GM23248 (cell line): ENCODE measurements around the gene C12orf54. TPM values are rescaled to one million over a fixed set of nuclear protein-coding genes. Genes with fewer than 3 reads are reported as not detected.
"Not testable (repeated sequence)": the region's sequence is repeated elsewhere in the genome, so short reads cannot be mapped to it uniquely, and the experiment has no call there.

ENCODE experiments used
- DNase-seq: peaks from one replicate; pipeline ENCODE4 v3.0.0-alpha.2; 2015
- H2AFZ ChIP-seq: fragments of 200-600 bp; sonication (generic); 2 replicates; pipeline ENCODE4 v1.6.1; 2016; ENCODE audit warnings: antibody characterized with exemption
- H3F3A ChIP-seq: fragments of 200-600 bp; sonication (generic); 2 replicates; pipeline ENCODE4 v1.6.1; 2016; ENCODE audit warnings: mild to moderate bottlenecking, antibody characterized with exemption, mixed run types; ENCODE audit not compliant: insufficient read depth
- H3K27ac ChIP-seq: fragments of 200-600 bp; sonication (generic); 2 replicates; pipeline ENCODE4 v1.5.1; 2016; ENCODE audit warnings: mild to moderate bottlenecking
- H3K27me3 ChIP-seq: fragments of 200-600 bp; sonication (generic); replicated peaks from 2 replicates; pipeline ENCODE4 v1.6.1; 2016; ENCODE audit warnings: mild to moderate bottlenecking; ENCODE audit not compliant: insufficient read depth
- H3K36me3 ChIP-seq: fragments of 200-600 bp; sonication (generic); 2 replicates; pipeline ENCODE4 v1.6.1; 2016; ENCODE audit warnings: low read depth, mild to moderate bottlenecking
- H3K4me1 ChIP-seq: fragments of 200-600 bp; sonication (generic); 2 replicates; pipeline ENCODE4 v1.6.1; 2016; ENCODE audit warnings: mild to moderate bottlenecking; ENCODE audit not compliant: insufficient read depth
- H3K4me2 ChIP-seq: fragments of 200-600 bp; sonication (generic); one replicate; pipeline ENCODE4 v1.6.1; 2016; ENCODE audit warnings: mild to moderate bottlenecking; ENCODE audit not compliant: unreplicated experiment
- H3K4me3 ChIP-seq: fragments of 200-600 bp; sonication (generic); 2 replicates; pipeline ENCODE4 v1.5.1; 2016; ENCODE audit warnings: mild to moderate bottlenecking
- H3K79me2 ChIP-seq: fragments of 200-600 bp; sonication (generic); 2 replicates; pipeline ENCODE4 v1.6.1; 2016; ENCODE audit warnings: mild to moderate bottlenecking; ENCODE audit not compliant: insufficient read depth
- H3K9ac ChIP-seq: fragments of 200-600 bp; sonication (generic); 2 replicates; pipeline ENCODE4 v1.6.1; 2016; ENCODE audit warnings: mild to moderate bottlenecking
- H3K9me2 ChIP-seq: fragments of 200-600 bp; sonication (generic); 2 replicates; pipeline ENCODE4 v1.6.1; 2016; ENCODE audit warnings: mixed run types, mild to moderate bottlenecking, moderate library complexity; ENCODE audit not compliant: insufficient read depth
- H3K9me3 ChIP-seq: fragments of 200-600 bp; sonication (generic); one replicate; pipeline ENCODE4 v1.6.1; 2017; ENCODE audit warnings: low read depth
- H4K20me1 ChIP-seq: fragments of 200-600 bp; sonication (generic); 2 replicates; pipeline ENCODE4 v1.6.0; 2016; ENCODE audit not compliant: insufficient read depth
- EZH2 ChIP-seq: fragments of 200-600 bp; sonication (generic); IDR thresholded peaks from 2 replicates; pipeline ENCODE4 v1.6.1; 2018; ENCODE audit warnings: antibody characterized with exemption, mild to moderate bottlenecking; ENCODE audit not compliant: insufficient read depth, poor library complexity, severe bottlenecking
- EZH2phosphoT487 ChIP-seq: fragments of 200-600 bp; sonication (generic); IDR thresholded peaks from 2 replicates; pipeline ENCODE4 v1.6.1; 2018; ENCODE audit warnings: antibody characterized with exemption, moderate library complexity, mild to moderate bottlenecking, low read depth; ENCODE audit not compliant: insufficient read depth
- WGBS, 2 experiments: methylation state at CpG; one replicate each; pipeline ENCODE4 v1.1.6; 2015 to 2017; ENCODE audit warnings: low lambda C conversion rate in 2 of 2, low coverage in 1 of 2; ENCODE audit errors: missing lambda C conversion rate in 2 of 2; 5-methylcytosine and 5-hydroxymethylcytosine counted together
- in situ Hi-C: fragments of 300-500 bp; cut with MboI; formaldehyde crosslinking; loops from 2 replicates; pipeline ENCODE4 v1.15.0; 2020
- polyA plus RNA-seq: library from polyadenylated mRNA; unstranded; fragments of >200 nt; fragmentation: Nextera tagmentation; extraction: Ambion mirVana; gene quantifications from 2 replicates; pipeline ENCODE4 v1.2.1, GENCODE V29; 2016
- total RNA-seq: library from RNA; depleted of rRNA; stranded (reverse); fragments of >200 nt; shearing (Covaris generic); gene quantifications from 2 replicates; pipeline ENCODE4 v1.2.3, GENCODE V29; 2014; rRNA removed

Gene C12orf54
- total RNA-seq (not detected in 2 replicates), polyA plus RNA-seq (not detected in 2 replicates)

DNA sequence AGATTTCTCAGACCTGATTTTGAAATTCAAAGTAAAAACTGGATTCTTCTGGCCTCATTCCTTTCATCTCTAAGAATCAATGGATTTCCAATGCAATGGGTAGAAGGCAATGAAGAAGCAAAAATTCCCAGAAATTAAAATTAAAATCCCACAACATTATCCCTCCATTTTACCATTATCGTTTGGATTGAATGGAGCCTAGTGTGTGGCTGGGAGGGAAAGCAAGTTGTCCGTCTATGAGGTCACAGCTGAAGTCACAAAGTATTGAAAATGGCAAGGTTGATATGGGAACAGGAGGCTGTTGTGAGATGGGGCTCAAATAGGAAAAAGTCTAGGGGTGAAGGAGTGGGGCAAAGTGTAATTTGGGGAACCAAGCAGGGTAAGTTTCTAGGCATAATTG, at the start of gene C12orf54:
Gene C12orf54 (plus strand): TSS at position 301 of the 400 bp plus-strand sequence. CDS start 799 bp downstream, outside the sequence.
- 29 to 35% methylated on average over 2 of the region's 2 CpGs for WGBS, 2 experiments
- Histone ChIP-seq H3K27ac (no peak within 1 kb of the TSS), H3K4me3 (no peak within 1 kb of the TSS), H3K27me3 (no peaks in the 10 kb centered on the region), H3K4me1 (no peaks in the 10 kb centered on the region), H4K20me1 (no peaks in the 10 kb centered on the region), H3F3A (no peaks in the 10 kb centered on the region), H3K4me2 (no peak within 1 kb of the TSS), H2AFZ (no peak within 1 kb of the TSS), H3K9me3 (no peaks in the 10 kb centered on the region), H3K9ac (no peak within 1 kb of the TSS), H3K79me2 (no peaks in the 10 kb centered on the region), H3K36me3 (no peaks in the 10 kb centered on the region), H3K9me2 (no peaks in the 10 kb centered on the region)
- no peak for DNase-seq
- TF ChIP-seq EZH2 (no peak), EZH2phosphoT487 (no peak)
- in situ Hi-C loops = no loop called here

DNA sequence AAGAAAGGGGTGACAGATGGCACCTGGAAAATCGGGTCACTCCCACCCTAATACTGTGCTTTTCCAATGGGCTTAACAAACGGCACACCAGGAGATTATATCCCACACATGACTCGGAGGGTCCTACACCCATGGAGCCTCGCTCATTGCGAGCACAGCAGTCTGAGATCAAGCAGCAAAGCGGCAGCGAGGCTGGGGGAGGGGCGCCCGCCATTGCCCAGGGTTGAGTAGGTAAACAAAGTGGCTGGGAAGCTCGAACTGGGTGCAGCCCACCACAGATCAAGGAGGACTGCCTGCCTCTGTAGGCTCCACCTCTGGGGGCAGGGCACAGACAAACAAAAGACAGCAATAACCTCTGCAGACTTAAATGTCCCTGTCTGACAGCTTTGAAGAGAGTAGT, 48.3 kb upstream of the C12orf54 start:
- H4K20me1 ChIP-seq, in situ Hi-C loops, H2AFZ ChIP-seq, H3K79me2 ChIP-seq, H3K27me3 ChIP-seq, H3K4me3 ChIP-seq, H3K9ac ChIP-seq, H3K9me3 ChIP-seq, H3K27ac ChIP-seq, H3K36me3 ChIP-seq, H3K9me2 ChIP-seq, H3K4me1 ChIP-seq, H3K4me2 ChIP-seq, DNase-seq, H3F3A ChIP-seq: not testable (repeated sequence)
- WGBS, 2 experiments = 53 to 56% methylated on average over 10 of the region's 10 CpGs

DNA sequence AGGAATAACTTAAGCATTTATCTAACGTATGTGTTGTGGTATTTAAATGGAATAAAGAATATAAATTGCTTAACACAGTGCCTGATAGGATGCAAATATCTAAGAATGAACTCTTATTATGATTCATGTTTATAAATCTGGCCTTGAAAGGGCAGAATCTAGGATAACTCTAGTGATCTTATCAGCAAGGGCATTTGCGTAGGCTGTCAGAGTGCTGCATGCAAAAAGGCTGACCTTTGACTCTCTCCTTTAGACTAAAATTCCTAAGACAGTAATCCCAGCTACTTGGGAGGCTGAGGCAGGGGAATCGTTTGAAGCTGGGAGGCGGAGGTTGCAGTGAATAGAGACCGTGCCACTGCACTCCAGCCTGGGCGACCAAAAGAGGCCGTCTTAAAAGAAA, 41.2 kb upstream of the C12orf54 start:
- 52 to 56% methylated on average over 7 of the region's 7 CpGs for WGBS, 2 experiments
- in situ Hi-C loops = no loop called here

DNA sequence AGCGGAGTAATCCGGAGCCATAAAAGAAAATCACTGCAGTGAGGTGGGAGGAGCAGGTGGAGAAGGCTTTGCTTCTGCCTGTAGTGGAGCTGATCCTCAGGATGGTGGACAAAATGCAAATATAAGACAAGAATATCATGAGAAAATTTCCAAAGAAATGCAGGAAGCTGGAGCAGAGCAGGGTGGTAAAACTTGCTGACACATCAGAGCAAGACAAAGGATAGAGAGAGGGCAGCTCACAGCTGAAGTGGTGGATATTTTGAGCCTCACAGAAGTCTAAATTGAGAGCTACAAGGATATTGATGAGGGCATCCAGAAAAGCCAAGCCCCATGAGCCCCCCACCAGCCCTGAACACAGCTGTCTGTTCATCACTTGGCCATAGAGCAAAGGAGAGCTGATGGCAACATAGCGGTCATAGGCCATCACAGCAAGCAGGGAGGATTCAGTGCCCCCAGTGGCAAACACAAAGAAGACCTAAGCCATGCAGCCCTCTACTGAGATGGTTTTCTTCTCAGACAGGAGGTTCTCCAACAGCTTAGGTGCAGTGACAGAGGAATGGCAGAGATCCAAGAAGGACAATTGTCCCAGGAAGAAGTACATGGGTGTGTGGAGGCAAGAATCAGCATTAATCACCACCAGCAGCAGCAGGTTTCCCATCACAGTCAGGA, 40.0 kb upstream of the C12orf54 start:
- no peaks in the 10 kb centered on the region for H3K79me2 ChIP-seq
- H3K27me3 ChIP-seq = no peaks in the 10 kb centered on the region; the same call in 1 of the 2 replicates
- H3K9me2 ChIP-seq = no peaks in the 10 kb centered on the region
- H2AFZ ChIP-seq = no peak overlapping the region
- no peaks in the 10 kb centered on the region for H3K36me3 ChIP-seq
- no peak overlapping the region for H3K9ac ChIP-seq
- H3K9me3 ChIP-seq = no peaks in the 10 kb centered on the region
- no peaks in the 10 kb centered on the region for H3F3A ChIP-seq
- 57 to 75% methylated on average over 3 of the region's 3 CpGs for WGBS, 2 experiments
- no peak overlapping the region for H3K4me3 ChIP-seq
- no peak overlapping the region for H3K4me2 ChIP-seq
- no peak for TF ChIP-seq EZH2
- DNase-seq = no peak
- H3K27ac ChIP-seq = no peak overlapping the region
- H4K20me1 ChIP-seq = no peaks in the 10 kb centered on the region
- in situ Hi-C loops = no loop called here
- no peaks in the 10 kb centered on the region for H3K4me1 ChIP-seq

More for the DNA sequence above, 41.2 kb upstream of the C12orf54 start:
- no peak overlapping the region for H3K9ac ChIP-seq
- TF ChIP-seq EZH2 (no peak), EZH2phosphoT487 (no peak)
- H3K27me3 ChIP-seq = no peaks in the 10 kb centered on the region; the same call in 1 of the 2 replicates
- no peak overlapping the region for H2AFZ ChIP-seq
- H3K4me1 ChIP-seq = no peaks in the 10 kb centered on the region
- no peaks in the 10 kb centered on the region for H4K20me1 ChIP-seq
- H3K4me3 ChIP-seq = no peak overlapping the region
- no peak for DNase-seq
- no peaks in the 10 kb centered on the region for H3K9me3 ChIP-seq
- H3K36me3 ChIP-seq = no peaks in the 10 kb centered on the region
- H3K27ac ChIP-seq = no peak overlapping the region
- H3F3A ChIP-seq = no peaks in the 10 kb centered on the region
- H3K79me2 ChIP-seq = no peaks in the 10 kb centered on the region
- no peaks in the 10 kb centered on the region for H3K9me2 ChIP-seq
- no peak overlapping the region for H3K4me2 ChIP-seq

DNA sequence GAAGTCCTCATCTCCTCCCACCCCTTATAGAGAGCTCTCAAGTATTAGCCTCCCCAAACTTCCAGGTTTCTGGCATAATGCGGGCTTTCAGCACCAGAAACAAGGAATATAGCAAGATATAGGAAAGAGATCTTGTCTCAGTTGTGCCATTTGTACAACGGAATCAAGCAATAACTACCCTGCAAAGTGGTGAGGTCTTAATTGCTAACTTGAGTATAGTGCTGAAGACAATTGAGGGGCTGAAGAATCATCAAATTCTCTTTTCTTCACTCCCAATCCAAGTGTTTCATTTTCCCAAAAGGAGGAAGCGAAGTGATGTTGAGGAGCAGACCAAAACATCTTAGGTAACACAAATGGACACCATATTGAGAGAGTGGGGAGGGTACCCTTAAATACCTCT, 36.8 kb upstream of the C12orf54 start:
- Histone ChIP-seq H2AFZ (no peak overlapping the region), H3F3A (no peaks in the 10 kb centered on the region)
- no peak for TF ChIP-seq EZH2phosphoT487
- TF ChIP-seq EZH2 = no peak

More for the DNA sequence above, 36.8 kb upstream of the C12orf54 start:
- in situ Hi-C loops = no loop called here
- H3K4me2 ChIP-seq = no peak overlapping the region
- 52 to 57% methylated on average over 3 of the region's 3 CpGs for WGBS, 2 experiments
- H3K4me1 ChIP-seq = no peaks in the 10 kb centered on the region
- no peak for DNase-seq
- H3K4me3 ChIP-seq = no peak overlapping the region
- no peaks in the 10 kb centered on the region for H3K36me3 ChIP-seq
- no peaks in the 10 kb centered on the region for H3K79me2 ChIP-seq
- no peak overlapping the region for H3K9ac ChIP-seq
- no peak overlapping the region for H3K27ac ChIP-seq
- no peaks in the 10 kb centered on the region for H4K20me1 ChIP-seq
- H3K27me3 ChIP-seq = no peaks in the 10 kb centered on the region; the same call in 1 of the 2 replicates
- no peaks in the 10 kb centered on the region for H3K9me2 ChIP-seq
- H3K9me3 ChIP-seq = no peaks in the 10 kb centered on the region
